HepG2 (cell line): Measurements from ENCODE around the gene MUC6. TPM values are rescaled to one million over a fixed set of nuclear protein-coding genes. Genes with fewer than 3 reads are reported as not detected.

Experiments used
- E2F5 ChIP-seq: sonication (generic); formaldehyde crosslinking; conservative IDR thresholded peaks from 2 replicates; pipeline ENCODE4 v1.4.0; 2020; ENCODE audit warnings: missing genetic modification reagents
- FLYWCH1 ChIP-seq: sonication (generic); formaldehyde crosslinking; IDR thresholded peaks from 2 replicates; pipeline ENCODE4 v1.8.1; 2023; ENCODE audit warnings: mild to moderate bottlenecking, missing genetic modification reagents
- HOXA3 ChIP-seq: sonication (generic); formaldehyde crosslinking; IDR thresholded peaks from 2 replicates; pipeline ENCODE4 v1.5.0; 2020; ENCODE audit warnings: missing genetic modification reagents
- KLF15 ChIP-seq: sonication (generic); formaldehyde crosslinking; IDR thresholded peaks from 2 replicates; pipeline ENCODE4 v1.8.1; 2023; ENCODE audit warnings: borderline replicate concordance, mild to moderate bottlenecking, inconsistent platforms, missing genetic modification reagents, mixed read lengths
- REXO4 ChIP-seq: sonication (generic); formaldehyde crosslinking; IDR thresholded peaks from 2 replicates; pipeline ENCODE4 v1.8.0; 2022; ENCODE audit warnings: missing genetic modification reagents, mild to moderate bottlenecking, borderline replicate concordance
- SOX13 ChIP-seq, 3 experiments: fragments of 450-650 bp in 1 of 3; sonication (generic) in 1 of 3; formaldehyde crosslinking in 1 of 3; IDR thresholded peaks in 2 of 3; conservative IDR thresholded peaks in 1 of 3; 2 replicates each; pipeline versions ENCODE4 v1.5.0 to v1.6.1; 2016 to 2020; ENCODE audit warnings: antibody characterized with exemption in 1 of 3, mild to moderate bottlenecking in 1 of 3, missing compliant biosample characterization in 1 of 3, missing genetic modification reagents in 1 of 3, moderate library complexity in 1 of 3
- THAP11 ChIP-seq: IDR thresholded peaks from 2 replicates; pipeline ENCODE4 v1.6.1; 2016; ENCODE audit warnings: missing biosample characterization, missing genetic modification reagents
- TOE1 ChIP-seq: sonication (generic); formaldehyde crosslinking; IDR thresholded peaks from 2 replicates; pipeline ENCODE4 v1.4.0; 2020; ENCODE audit warnings: mild to moderate bottlenecking, missing genetic modification reagents
- USF2 ChIP-seq, 2 experiments: sonication (generic) in 1 of 2; formaldehyde crosslinking in 1 of 2; IDR thresholded peaks; 2 replicates each; pipeline versions ENCODE4 v1.5.1 to v1.6.1; 2011 to 2020; ENCODE audit warnings: borderline replicate concordance in 1 of 2, low read depth in 1 of 2, low read length in 1 of 2, mild to moderate bottlenecking in 1 of 2, missing genetic modification reagents in 1 of 2, moderate library complexity in 1 of 2
- ZNF3 ChIP-seq: IDR thresholded peaks from 2 replicates; pipeline ENCODE4 v1.7.0; 2017; ENCODE audit warnings: inconsistent platforms
- ZNF329 ChIP-seq: sonication (generic); formaldehyde crosslinking; IDR thresholded peaks from 2 replicates; pipeline ENCODE4 v1.9.0; 2021; ENCODE audit warnings: low read depth, mild to moderate bottlenecking, missing genetic modification reagents
- ZNF639 ChIP-seq: conservative IDR thresholded peaks from 2 replicates; pipeline ENCODE4 v1.6.1; 2018; ENCODE audit warnings: missing genetic modification reagents
- ZNF674 ChIP-seq: sonication (generic); formaldehyde crosslinking; IDR thresholded peaks from 2 replicates; pipeline ENCODE4 v1.5.0; 2020; ENCODE audit warnings: low read depth, mild to moderate bottlenecking, missing genetic modification reagents
- ZNF761 ChIP-seq: sonication (generic); formaldehyde crosslinking; conservative IDR thresholded peaks from 2 replicates; pipeline ENCODE4 v1.4.0; 2020; ENCODE audit warnings: mild to moderate bottlenecking, missing genetic modification reagents
- ZNF777 ChIP-seq: sonication (generic); formaldehyde crosslinking; IDR thresholded peaks from 2 replicates; pipeline ENCODE4 v1.4.0; 2020; ENCODE audit warnings: missing genetic modification reagents
- ZNF878 ChIP-seq: sonication (generic); formaldehyde crosslinking; IDR thresholded peaks from 2 replicates; pipeline ENCODE4 v1.8.1; 2023; ENCODE audit warnings: mild to moderate bottlenecking, missing genetic modification reagents, moderate library complexity
- polyA plus RNA-seq, 8 experiments: library from polyadenylated mRNA; depleted of rRNA in 3 of 8; stranded (reverse) in 7 of 8; unstranded in 1 of 8; fragments of >200 nt; fragmentation: Illumina TruSeq in 4 of 8; extraction: Trizol in 4 of 8; gene quantifications; 2 replicates each; pipeline versions ENCODE4 v1.2.1 to v1.2.3, GENCODE V29; 2011 to 2016; ENCODE audit warnings: low read depth in 4 of 8, missing spikeins in 1 of 8, mixed read lengths in 1 of 8; ENCODE audit not compliant: insufficient read depth in 1 of 8
- total RNA-seq, 5 experiments: library from RNA; depleted of rRNA; stranded (reverse); fragments of >200 nt; fragmentation: Illumina TruSeq; extraction: Trizol; gene quantifications; 2 replicates each; pipeline ENCODE4 v1.2.3, GENCODE V29; 2016; ENCODE audit warnings: low read depth in 1 of 5

Gene MUC6
- total and polyA plus RNA-seq, 2 of the 13 experiments (the other 11 are each of a cell fraction or from before 2014, with no cell fraction given), result not detected

GRCh38 chr11:1006762-1007161 is 29.8 kb downstream of the MUC6 start (continued):
- no peak for TF ChIP-seq ZNF761 (CRISPR knock-in tag)
- TF ChIP-seq USF2 (IDR thresholded peaks at IDR 0.05; ENCODE audit: low read depth, low read length), result no peak
- no peak for TF ChIP-seq USF2 (CRISPR knock-in tag; IDR thresholded peaks at IDR 0.05; ENCODE audit: borderline replicate concordance)
- no peak for TF ChIP-seq KLF15
- no peak for TF ChIP-seq ZNF329
- no peak for TF ChIP-seq ZNF3 (CRISPR knock-in tag)
- no peak for TF ChIP-seq REXO4 (CRISPR knock-in tag)
- TF ChIP-seq E2F5 (CRISPR knock-in tag), result no peak
- no peak for TF ChIP-seq THAP11 (CRISPR knock-in tag)
- TF ChIP-seq HOXA3 (CRISPR knock-in tag), result no peak
- no peak for TF ChIP-seq FLYWCH1 (CRISPR knock-in tag)
- TF ChIP-seq TOE1 (CRISPR knock-in tag), result no peak
- TF ChIP-seq ZNF639, result no peak
- no peak for TF ChIP-seq ZNF674 (CRISPR knock-in tag)
- no peak for TF ChIP-seq SOX13 (IDR thresholded peaks at IDR 0.05)
- no peak for TF ChIP-seq SOX13 (CRISPR knock-in tag; conservative IDR thresholded peaks at IDR 0.05 in 1 of 2, IDR thresholded peaks at IDR 0.05 in 1 of 2)
- no peak for TF ChIP-seq ZNF777 (CRISPR knock-in tag)
- no peak for TF ChIP-seq ZNF878 (CRISPR knock-in tag)
- TF ChIP-seq, all 625 proteins: peak for 0
